22Rv1 (cell line): Measurements from ENCODE around the gene ERC1.

ENCODE experiments used
- CTCF ChIP-seq: fragments of 450-650 bp; IDR thresholded peaks from 2 replicates; pipeline ENCODE4 v1.5.1; 2017; ENCODE audit warnings: mild to moderate bottlenecking
- ZFX ChIP-seq: fragments of 450-650 bp; IDR thresholded peaks from 2 replicates; pipeline ENCODE4 v1.6.1; 2017; ENCODE audit warnings: antibody characterized with exemption, borderline replicate concordance

GRCh38 chr12:1309613-1310012, 318.6 kb downstream of the ERC1 start:
- TF ChIP-seq CTCF = no peak
- no peak for TF ChIP-seq ZFX
